Natural killer cell (primary cell): ENCODE results near the gene MAP3K7CL. TPM values are rescaled to one million over a fixed set of nuclear protein-coding genes. Genes with fewer than 3 reads are reported as not detected.

ENCODE experiments used
- ATAC-seq, 3 donors: fragments of 150-1000 bp in 2 of 3; fragments of 200-7000 bp in 1 of 3; cut with Tn5 transposase; 1 replicate in 1 of 3; 2 replicates in 2 of 3; pipeline ENCODE4 v1.10.0; 2021; ENCODE audit warnings: mild to moderate bottlenecking in 2 of 3, moderate library complexity in 2 of 3
- DNase-seq, 2 donors: peaks; one replicate each; pipeline versions ENCODE4 v3.0.0 to v3.0.0-alpha.2; 2013 to 2021; ENCODE audit warnings: mixed read lengths in 1 of 2
- H3K27ac ChIP-seq: one replicate; pipeline ENCODE4 v1.5.1; 2013; ENCODE audit warnings: mild to moderate bottlenecking, low read length
- H3K27me3 ChIP-seq: one replicate; pipeline ENCODE4 v1.6.1; 2013; ENCODE audit warnings: low read length; ENCODE audit not compliant: control insufficient read depth, insufficient read depth
- H3K36me3 ChIP-seq: one replicate; pipeline ENCODE4 v1.6.1; 2013; ENCODE audit warnings: low read length; ENCODE audit not compliant: control insufficient read depth, insufficient read depth
- H3K4me1 ChIP-seq: one replicate; pipeline ENCODE4 v1.6.1; 2013; ENCODE audit warnings: low read length; ENCODE audit not compliant: control insufficient read depth, insufficient read depth
- H3K4me3 ChIP-seq: one replicate; pipeline ENCODE4 v1.5.1; 2013; ENCODE audit warnings: low read length
- H3K9me3 ChIP-seq: one replicate; pipeline ENCODE4 v1.6.1; 2013; ENCODE audit warnings: low read length; ENCODE audit not compliant: control insufficient read depth, insufficient read depth
- H3K27ac Mint-ChIP-seq, 2 donors: one replicate each; pipeline ENCODE4 v1.8.0; 2022; ENCODE audit warnings: mild to moderate bottlenecking in 2 of 2, mixed read lengths in 2 of 2, moderate library complexity in 1 of 2
- H3K27me3 Mint-ChIP-seq, 2 donors: one replicate each; pipeline ENCODE4 v1.8.0; 2022; ENCODE audit warnings: low read depth in 2 of 2, mixed read lengths in 2 of 2
- H3K36me3 Mint-ChIP-seq: one replicate; pipeline ENCODE4 v1.8.0; 2022; ENCODE audit warnings: mixed read lengths
- H3K4me1 Mint-ChIP-seq, 2 donors: one replicate each; pipeline ENCODE4 v1.8.0; 2022; ENCODE audit warnings: mixed read lengths in 2 of 2
- H3K4me3 Mint-ChIP-seq: one replicate; pipeline ENCODE4 v1.8.0; 2022; ENCODE audit warnings: mild to moderate bottlenecking, moderate library complexity, mixed read lengths
- H3K9me3 Mint-ChIP-seq, 2 donors: one replicate each; pipeline ENCODE4 v1.8.0; 2022; ENCODE audit warnings: mixed read lengths in 2 of 2
- CTCF ChIP-seq: fragments of 200-600 bp; IDR thresholded peaks from one replicate; pipeline ENCODE4 v1.8.0; 2022; ENCODE audit warnings: antibody characterized with exemption
- WGBS: methylation state at CpG from one replicate; pipeline ENCODE4 v1.1.7; 2013; ENCODE audit warnings: missing lambda C conversion rate; ENCODE audit not compliant: insufficient coverage; 5-methylcytosine and 5-hydroxymethylcytosine counted together
- intact Hi-C: fragments of 100-400 bp; cut with micrococcal nuclease; formaldehyde crosslinking; loops from one replicate; pipeline ENCODE4 v1.14.2; 2022
- total RNA-seq, 4 donors: library from RNA; stranded (reverse); fragments of 120-200 nt in 1 of 4; gene quantifications; one replicate each; pipeline versions ENCODE4 v1.2.3 to v1.2.4, GENCODE V29; 2013 to 2022

The MAP3K7CL gene
- total RNA-seq, 3 donors from 2014 or later (not counting 1 experiment from before 2014, with no cell fraction given): 7.0 to 16.3 (median 11.5) TPM

DNA sequence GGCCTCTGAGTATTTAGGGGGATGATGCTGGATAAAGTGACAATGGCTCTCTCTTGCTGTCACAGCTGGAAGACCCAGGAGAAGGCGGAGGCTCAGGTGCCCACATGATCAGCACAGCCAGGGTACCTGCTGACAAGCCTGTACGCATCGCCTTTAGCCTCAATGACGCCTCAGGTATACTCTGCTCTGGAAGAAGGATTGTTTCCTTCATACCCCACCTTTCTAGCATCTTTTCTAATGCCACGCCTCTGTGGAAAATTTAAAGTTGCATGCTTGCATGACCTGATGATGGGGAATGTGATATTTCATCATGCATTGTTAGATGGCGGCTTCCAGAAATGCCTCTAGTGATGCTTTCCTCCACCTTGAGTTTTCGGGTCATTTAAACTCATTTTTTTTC, 2.8 kb downstream of the MAP3K7CL start:
- H3K9me3 Mint-ChIP-seq: no peaks in the 10 kb centered on the region
- no peak overlapping the region for H3K27ac Mint-ChIP-seq
- ATAC-seq: no peak
- H3K9me3 ChIP-seq: no peaks in the 10 kb centered on the region
- no peak overlapping the region for H3K27ac ChIP-seq
- H3K27me3 Mint-ChIP-seq: no peaks in the 10 kb centered on the region
- H3K4me1 Mint-ChIP-seq: no peaks in the 10 kb centered on the region
- no peak for DNase-seq
- intact Hi-C loops: no loop called here
- no peaks in the 10 kb centered on the region for H3K36me3 Mint-ChIP-seq
- no peaks in the 10 kb centered on the region for H3K4me1 ChIP-seq
- no peaks in the 10 kb centered on the region for H3K27me3 ChIP-seq
- TF ChIP-seq CTCF: no peak
- no peak overlapping the region for H3K4me3 Mint-ChIP-seq
- WGBS: 89% methylated on average over 4 of the region's 7 CpGs
- no peaks in the 10 kb centered on the region for H3K36me3 ChIP-seq
- H3K4me3 ChIP-seq: no peak overlapping the region

DNA sequence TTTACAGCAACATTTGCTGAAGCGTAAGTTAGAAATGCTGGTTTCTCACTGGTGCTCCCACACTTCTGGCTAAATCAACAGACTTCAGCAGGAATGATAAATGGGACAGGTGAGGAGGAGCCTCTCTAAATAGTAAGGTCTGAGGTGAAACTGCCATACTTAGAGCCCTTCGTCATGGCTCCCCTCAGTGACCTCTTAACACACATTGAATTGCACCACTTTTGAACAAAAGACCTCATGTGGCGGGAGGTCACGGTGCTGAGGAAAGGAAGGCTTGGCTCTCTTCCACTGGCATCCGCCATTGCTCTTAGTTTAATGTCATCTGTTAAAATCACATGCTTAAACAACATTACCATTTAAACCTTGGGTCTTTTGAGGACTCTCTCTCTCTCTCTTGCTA, 3.4 kb downstream of the MAP3K7CL start:
- 93% methylated on average over 4 of the region's 5 CpGs for WGBS
- intact Hi-C loops: no loop called here
- no peaks in the 10 kb centered on the region for H3K27me3 Mint-ChIP-seq

DNA sequence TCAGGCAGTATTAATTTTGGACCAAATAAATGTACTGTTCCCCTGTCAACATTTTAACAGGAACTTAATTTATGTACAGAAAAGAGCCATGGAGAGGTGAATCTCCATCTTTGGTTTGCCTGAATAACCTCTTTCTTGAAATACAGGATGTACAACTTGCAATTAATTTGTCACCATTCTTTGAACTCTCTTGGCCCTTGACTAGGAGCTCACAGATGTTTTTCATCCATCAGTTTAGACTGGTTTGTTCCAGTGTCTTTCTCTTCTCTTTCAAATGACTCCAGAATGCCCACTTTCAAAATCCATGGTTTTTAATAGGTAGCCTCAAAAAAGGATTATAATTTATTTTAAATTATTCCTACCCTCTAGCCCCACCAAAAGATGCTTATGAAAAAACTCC, 5.0 kb downstream of the MAP3K7CL start:
- Histone ChIP-seq H3K9me3 (no peaks in the 10 kb centered on the region), H3K4me1 (no peaks in the 10 kb centered on the region), H3K36me3 (no peaks in the 10 kb centered on the region), H3K4me3 (no peak overlapping the region), H3K27ac (no peak overlapping the region), H3K27me3 (no peaks in the 10 kb centered on the region)
- DNase-seq: no peak
- Mint-ChIP-seq H3K36me3 (no peaks in the 10 kb centered on the region), H3K4me1 (no peaks in the 10 kb centered on the region), H3K9me3 (no peaks in the 10 kb centered on the region), H3K27me3 (no peaks in the 10 kb centered on the region), H3K27ac (no peak overlapping the region), H3K4me3 (no peak overlapping the region)
- TF ChIP-seq CTCF: no peak
- no peak for ATAC-seq
- intact Hi-C loops: no loop called here

More for the DNA sequence above, 3.4 kb downstream of the MAP3K7CL start:
- DNase-seq (no peak), ATAC-seq (no peak)
- Histone ChIP-seq H3K9me3 (no peaks in the 10 kb centered on the region), H3K27ac (no peak overlapping the region), H3K36me3 (no peaks in the 10 kb centered on the region), H3K4me1 (no peaks in the 10 kb centered on the region), H3K27me3 (no peaks in the 10 kb centered on the region), H3K4me3 (no peak overlapping the region)
- Mint-ChIP-seq H3K4me1 (no peaks in the 10 kb centered on the region), H3K9me3 (no peaks in the 10 kb centered on the region), H3K36me3 (no peaks in the 10 kb centered on the region), H3K27ac (no peak overlapping the region), H3K4me3 (no peak overlapping the region)
- TF ChIP-seq CTCF: no peak

GRCh38 chr21:29136033-29136432, 5.6 kb downstream of the MAP3K7CL start:
- H3K4me3 ChIP-seq: no peak overlapping the region
- 100% methylated on average over 1 of the region's 1 CpG for WGBS
- no peak for DNase-seq
- no peak overlapping the region for H3K4me3 Mint-ChIP-seq
- no peaks in the 10 kb centered on the region for H3K27me3 ChIP-seq
- intact Hi-C loops: no loop called here
- H3K4me1 Mint-ChIP-seq: no peaks in the 10 kb centered on the region
- ATAC-seq: no peak
- no peaks in the 10 kb centered on the region for H3K4me1 ChIP-seq
- no peaks in the 10 kb centered on the region for H3K36me3 Mint-ChIP-seq
- no peaks in the 10 kb centered on the region for H3K9me3 ChIP-seq
- no peak overlapping the region for H3K27ac Mint-ChIP-seq
- no peak overlapping the region for H3K27ac ChIP-seq
- H3K9me3 Mint-ChIP-seq: no peaks in the 10 kb centered on the region
- no peak for TF ChIP-seq CTCF
- no peaks in the 10 kb centered on the region for H3K27me3 Mint-ChIP-seq
- H3K36me3 ChIP-seq: no peaks in the 10 kb centered on the region
